GM12878 (cell line): Measurements from ENCODE around the gene USP26. TPM values are rescaled to one million over a fixed set of nuclear protein-coding genes. Genes with fewer than 3 reads are reported as not detected.

Experiments
- ATAC-seq: fragments of 200-7000 bp; cut with Tn5 transposase; 3 replicates; pipeline ENCODE4 v1.9.1; 2020; ENCODE audit warnings: mild to moderate bottlenecking, moderate library complexity
- BruUV-seq: library from RNA; stranded (reverse); fragments of 400-500 nt; replicated peaks from 2 replicates; lab custom pipeline; 2021; lab: Mats Ljungman, UMichigan
- CTCF ChIA-PET: fragments of 300-600 bp; sonication (Branson Sonifier 250); formaldehyde crosslinking; extraction: SDS; loops from one replicate; lab custom pipeline; 2021; ENCODE audit warnings: inconsistent platforms; lab: Yijun Ruan, JAX
- POLR2A ChIA-PET: fragments of 350-600 bp; formaldehyde crosslinking; extraction: SDS; loops from one replicate; lab custom pipeline; 2021; ENCODE audit warnings: inconsistent platforms; lab: Charles Lee
- RAD21 ChIA-PET: fragments of 300-600 bp; sonication (Branson Sonifier 250); formaldehyde crosslinking; loops from one replicate; lab custom pipeline; 2023; ENCODE audit warnings: antibody characterized with exemption; ENCODE audit not compliant: unreplicated experiment; lab: Charles Lee
- SMC1A ChIA-PET: fragments of 300-600 bp; sonication (Branson Sonifier 250); formaldehyde crosslinking; loops from one replicate; lab custom pipeline; 2023; ENCODE audit not compliant: unreplicated experiment, uncharacterized antibody; lab: Charles Lee
- DNase-seq: peaks from one replicate; pipeline ENCODE4 v3.0.0-alpha.2; 2011; ENCODE audit warnings: low read depth, low spot score
- FAIRE-seq: peaks from 3 replicates; lab custom pipeline; 2011; peaks lifted over from hg19 to GRCh38; lab: Jason Lieb, UNC
- H2AFZ ChIP-seq: 2 replicates; pipeline ENCODE4 v1.6.0; 2011; ENCODE audit warnings: low read depth, low read length, control low read depth; ENCODE audit not compliant: control insufficient read depth
- H3K27ac ChIP-seq: 2 replicates; pipeline ENCODE4 v1.5.1; 2011; ENCODE audit warnings: control low read depth; ENCODE audit not compliant: control insufficient read depth, insufficient read depth
- H3K27me3 ChIP-seq, 2 experiments: replicated peaks in 1 of 2; 2 replicates each; pipeline versions ENCODE4 v1.6.0 to v1.6.1; 2011; ENCODE audit warnings: low read length in 1 of 2; ENCODE audit not compliant: control insufficient read depth in 2 of 2, insufficient read depth in 2 of 2
- H3K36me3 ChIP-seq, 2 experiments: 2 replicates each; pipeline ENCODE4 v1.5.1; 2011; ENCODE audit warnings: low read length in 1 of 2; ENCODE audit not compliant: control insufficient read depth in 2 of 2, insufficient read depth in 2 of 2
- H3K4me1 ChIP-seq: 2 replicates; pipeline ENCODE4 v1.6.1; 2011; ENCODE audit warnings: mild to moderate bottlenecking, low read length, moderate library complexity, mixed read lengths; ENCODE audit not compliant: control insufficient read depth, insufficient read depth
- H3K4me2 ChIP-seq: 2 replicates; pipeline ENCODE4 v1.6.0; 2011; ENCODE audit warnings: control low read depth; ENCODE audit not compliant: control insufficient read depth, insufficient read depth
- H3K4me3 ChIP-seq: fragments of 200-600 bp; sonication (generic); 2 replicates; pipeline ENCODE4 v1.5.1; 2016
- H3K79me2 ChIP-seq: 2 replicates; pipeline ENCODE4 v1.6.0; 2011; ENCODE audit warnings: low read length; ENCODE audit not compliant: control insufficient read depth, insufficient read depth
- H3K9ac ChIP-seq: 2 replicates; pipeline ENCODE4 v1.8.0; 2011; ENCODE audit warnings: low read length, control low read depth, mixed read lengths; ENCODE audit not compliant: control insufficient read depth, insufficient read depth
- H3K9me3 ChIP-seq: replicated peaks from 3 replicates; pipeline ENCODE4 v1.5.1; 2011; ENCODE audit warnings: mild to moderate bottlenecking, low read length; ENCODE audit not compliant: control insufficient read depth, insufficient read depth
- H4K20me1 ChIP-seq: 2 replicates; pipeline ENCODE4 v1.6.0; 2011; ENCODE audit not compliant: control insufficient read depth, insufficient read depth
- ATF2 ChIP-seq: IDR thresholded peaks from 2 replicates; pipeline ENCODE4 v1.6.1; 2012; ENCODE audit warnings: low read length, inconsistent platforms
- BHLHE40 ChIP-seq, 2 experiments: fragments of 450-650 bp in 1 of 2; IDR thresholded peaks; 2 replicates each; pipeline ENCODE4 v1.6.1; 2011 to 2017; ENCODE audit warnings: low read depth in 2 of 2, borderline replicate concordance in 1 of 2, improper control_type of control experiment in 1 of 2, low read length in 1 of 2, mild to moderate bottlenecking in 1 of 2
- CHD2 ChIP-seq: IDR thresholded peaks from 2 replicates; pipeline ENCODE4 v1.6.1; 2011; ENCODE audit warnings: low read depth, low read length, improper control_type of control experiment, borderline replicate concordance
- E2F8 ChIP-seq: fragments of 450-650 bp; IDR thresholded peaks from 2 replicates; pipeline ENCODE4 v1.6.1; 2018; ENCODE audit warnings: mild to moderate bottlenecking, low read depth, moderate library complexity; ENCODE audit not compliant: partially characterized antibody
- HSF1 ChIP-seq: fragments of 150-350 bp; IDR thresholded peaks from 2 replicates; pipeline ENCODE4 v1.6.1; 2014; ENCODE audit warnings: mild to moderate bottlenecking, low read depth, low read length
- LARP7 ChIP-seq: fragments of 450-650 bp; IDR thresholded peaks from 2 replicates; pipeline ENCODE4 v1.6.1; 2017; ENCODE audit warnings: mild to moderate bottlenecking
- MLLT1 ChIP-seq: fragments of 450-650 bp; IDR thresholded peaks from 2 replicates; pipeline ENCODE4 v1.6.1; 2016; ENCODE audit warnings: mild to moderate bottlenecking
- RELA ChIP-seq: fragments of 450-650 bp; IDR thresholded peaks from 2 replicates; pipeline ENCODE4 v1.8.0; 2014; ENCODE audit warnings: borderline replicate concordance; ENCODE audit not compliant: partially characterized antibody
- SUPT20H ChIP-seq: IDR thresholded peaks from 2 replicates; pipeline ENCODE4 v1.6.1; 2011; ENCODE audit warnings: low read depth, mild to moderate bottlenecking, low read length, moderate library complexity, borderline replicate concordance; ENCODE audit not compliant: control insufficient read depth
- ZBED1 ChIP-seq: IDR thresholded peaks from 2 replicates; pipeline ENCODE4 v1.6.1; 2016; ENCODE audit warnings: borderline replicate concordance
- ZBTB11 ChIP-seq: fragments of 450-650 bp; formaldehyde crosslinking; IDR thresholded peaks from 2 replicates; pipeline ENCODE4 v1.5.0; 2022; ENCODE audit warnings: mild to moderate bottlenecking, missing genetic modification characterization
- in situ Hi-C: fragments of 300-500 bp; cut with MboI; formaldehyde crosslinking; loops from 9 replicates; pipeline ENCODE4 v1.14.3; 2018; ENCODE audit warnings: mixed read lengths
- intact Hi-C: fragments of 100-400 bp; cut with micrococcal nuclease; formaldehyde crosslinking; loops from one replicate; pipeline ENCODE4 v1.14.2; 2022; ENCODE audit not compliant: unreplicated experiment
- polyA plus RNA-seq, 11 experiments: library from polyadenylated mRNA; depleted of rRNA in 4 of 11; unstranded in 6 of 11; stranded (reverse) in 5 of 11; fragments of >200 nt; fragmentation: Nextera tagmentation in 4 of 11; fragmentation: Illumina TruSeq in 1 of 11; extraction: Ambion mirVana in 4 of 11; extraction: Trizol in 1 of 11; gene quantifications; 1 replicate in 1 of 11; 2 replicates in 10 of 11; pipeline versions ENCODE4 v1.2.1 to v1.2.3, GENCODE V29; 2011 to 2016; ENCODE audit warnings: inconsistent platforms in 2 of 11, missing spikeins in 2 of 11, low read depth in 1 of 11
- total RNA-seq, 4 experiments: library from RNA; depleted of rRNA in 3 of 4; stranded (reverse); fragments of >200 nt in 3 of 4; fragmentation: Illumina TruSeq in 1 of 4; extraction: Trizol in 1 of 4; gene quantifications; 2 replicates each; pipeline versions ENCODE4 v1.2.1 to v1.2.3, GENCODE V29; 2013 to 2021

Gene USP26
- total and polyA plus RNA-seq, 10 of the 15 experiments (the other 5 are each of a cell fraction or from before 2014, with no cell fraction given) = not detected

GRCh38 chrX:133090236-133090809 lies 6.6 kb downstream of the USP26 start:
- no peak overlapping the region for H3K9ac ChIP-seq
- ATAC-seq (no peak), DNase-seq (no peak), FAIRE-seq (no peak)
- no peaks in the 10 kb centered on the region for H3K4me1 ChIP-seq
- H4K20me1 ChIP-seq = no peaks in the 10 kb centered on the region
- CTCF ChIA-PET = no interaction called here
- no peaks in the 10 kb centered on the region for H3K36me3 ChIP-seq
- no peak overlapping the region for H2AFZ ChIP-seq
- POLR2A ChIA-PET = no interaction called here
- intact Hi-C loops (no loop called here), in situ Hi-C loops (no loop called here)
- H3K9me3 ChIP-seq = no peaks in the 10 kb centered on the region
- H3K27me3 ChIP-seq = no peaks in the 10 kb centered on the region
- no peak overlapping the region for H3K27ac ChIP-seq
- no peaks in the 10 kb centered on the region for H3K79me2 ChIP-seq
- SMC1A ChIA-PET = no interaction called here
- no TSS peak for BruUV-seq
- no peak overlapping the region for H3K4me3 ChIP-seq
- H3K4me2 ChIP-seq = no peak overlapping the region
- RAD21 ChIA-PET = no interaction called here
- no peak for TF ChIP-seq MLLT1
- no peak for TF ChIP-seq SUPT20H
- TF ChIP-seq E2F8 = no peak
- no peak for TF ChIP-seq LARP7
- TF ChIP-seq RELA = no peak
- no peak for TF ChIP-seq CHD2
- TF ChIP-seq ZBED1 = no peak
- no peak for TF ChIP-seq ATF2
- TF ChIP-seq HSF1 = no peak
- no peak for TF ChIP-seq ZBTB11
- no peak for TF ChIP-seq BHLHE40 (IDR thresholded peaks at IDR 0.05; ENCODE audit: borderline replicate concordance in 1 of 2, low read depth in 2 of 2, low read length in 1 of 2)
